Tongue (tissue), 3 donors: ENCODE data around the gene TWNK. TPM values are rescaled to one million over a fixed set of nuclear protein-coding genes. Genes with fewer than 3 reads are reported as not detected.
"Not testable (repeated sequence)": the region's sequence is repeated elsewhere in the genome, so short reads cannot be mapped to it uniquely, and the experiment has no call there.

Experiments
- DNase-seq: peaks from one replicate; pipeline ENCODE4 v3.0.0-alpha.2; 2015
- small RNA-seq: library from RNA; depleted of rRNA; stranded (forward); fragments of <200 nt; gene quantifications from one replicate; pipeline ENCODE3, GENCODE V24; 2014; ENCODE audit warnings: low replicate concordance
- total RNA-seq: library from RNA; depleted of rRNA; stranded (reverse); fragments of >200 nt; gene quantifications from one replicate; pipeline ENCODE4 v1.2.3, GENCODE V29; 2014

The TWNK gene
- total RNA-seq, 1 donor from 2014 or later: 6.6 TPM

DNA sequence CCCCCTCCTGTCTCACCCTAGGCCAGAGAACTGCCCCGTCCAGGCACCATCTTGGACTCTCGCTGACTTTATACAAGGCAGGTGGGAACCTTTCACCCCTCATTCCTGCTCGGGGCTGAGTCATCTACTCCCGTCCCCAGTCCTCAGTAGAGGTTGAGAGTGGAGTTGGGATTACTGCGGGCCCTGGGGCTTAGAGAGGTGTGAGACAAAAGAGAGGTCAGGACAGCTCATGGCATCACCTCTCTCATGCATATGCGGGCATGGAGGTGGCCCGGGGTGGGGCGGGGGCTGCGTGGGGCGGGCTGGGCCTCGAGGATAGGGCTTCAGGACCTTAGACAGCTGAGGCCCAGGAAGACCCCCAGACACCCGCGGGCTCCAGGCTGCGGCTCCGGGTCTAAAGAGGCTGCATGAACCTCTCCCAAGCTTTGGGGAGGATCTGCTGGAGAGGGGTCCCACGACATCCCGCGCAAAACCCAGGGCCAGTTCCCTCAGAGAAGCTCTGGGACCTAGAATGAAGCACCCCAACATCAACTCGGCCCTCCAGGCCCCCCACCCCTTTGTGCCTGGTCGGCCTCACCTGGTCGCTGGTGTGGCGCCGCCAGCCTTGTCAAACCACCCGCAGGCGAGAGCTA lies 43.3 kb downstream of the TWNK start:
- DNase-seq: no peak

DNA sequence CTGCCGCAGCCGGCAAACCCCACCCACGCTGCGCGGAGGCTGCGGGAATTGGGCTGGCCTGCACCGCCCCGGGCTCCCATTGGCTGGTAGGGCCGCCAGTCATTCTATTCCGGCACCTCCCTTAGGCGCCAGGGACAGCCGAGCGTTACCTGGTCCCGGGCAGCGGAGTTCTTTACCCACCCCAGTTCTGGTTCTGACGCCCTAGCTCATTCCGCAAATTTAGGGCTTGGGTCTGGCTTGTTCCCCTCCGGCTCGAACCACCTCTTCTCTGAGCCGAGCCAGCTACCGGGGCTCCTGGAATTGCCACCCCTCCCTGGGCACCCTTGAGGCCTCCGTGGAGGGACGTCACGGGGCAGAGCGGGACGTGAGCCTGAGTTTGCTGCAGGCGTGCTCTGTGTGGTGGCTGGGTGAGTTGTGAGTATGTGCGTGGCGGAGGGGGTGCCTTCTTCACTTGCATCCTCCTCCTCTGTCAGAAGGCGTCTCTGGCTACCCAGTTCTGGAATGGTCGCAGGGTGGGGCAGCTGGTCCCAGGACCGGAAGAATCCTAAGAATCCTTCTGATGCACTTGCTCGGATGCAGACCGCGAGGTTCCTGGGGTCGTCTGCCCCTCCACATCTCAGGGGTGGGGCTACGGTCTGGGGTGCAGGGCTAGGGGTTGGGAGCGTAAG lies 43.9 kb downstream of the TWNK start, which contains the start of the genes PDZD7 and SFXN3:
Gene PDZD7, minus strand, starts transcription at position 2 of the 668 bp plus-strand sequence. CDS start 910 bp downstream, outside the sequence.
Gene SFXN3, plus strand, starts transcription at position 107 of the 668 bp plus-strand sequence. CDS start 3,461 bp downstream, outside the sequence.
- peak; percentile 95 for DNase-seq

DNA sequence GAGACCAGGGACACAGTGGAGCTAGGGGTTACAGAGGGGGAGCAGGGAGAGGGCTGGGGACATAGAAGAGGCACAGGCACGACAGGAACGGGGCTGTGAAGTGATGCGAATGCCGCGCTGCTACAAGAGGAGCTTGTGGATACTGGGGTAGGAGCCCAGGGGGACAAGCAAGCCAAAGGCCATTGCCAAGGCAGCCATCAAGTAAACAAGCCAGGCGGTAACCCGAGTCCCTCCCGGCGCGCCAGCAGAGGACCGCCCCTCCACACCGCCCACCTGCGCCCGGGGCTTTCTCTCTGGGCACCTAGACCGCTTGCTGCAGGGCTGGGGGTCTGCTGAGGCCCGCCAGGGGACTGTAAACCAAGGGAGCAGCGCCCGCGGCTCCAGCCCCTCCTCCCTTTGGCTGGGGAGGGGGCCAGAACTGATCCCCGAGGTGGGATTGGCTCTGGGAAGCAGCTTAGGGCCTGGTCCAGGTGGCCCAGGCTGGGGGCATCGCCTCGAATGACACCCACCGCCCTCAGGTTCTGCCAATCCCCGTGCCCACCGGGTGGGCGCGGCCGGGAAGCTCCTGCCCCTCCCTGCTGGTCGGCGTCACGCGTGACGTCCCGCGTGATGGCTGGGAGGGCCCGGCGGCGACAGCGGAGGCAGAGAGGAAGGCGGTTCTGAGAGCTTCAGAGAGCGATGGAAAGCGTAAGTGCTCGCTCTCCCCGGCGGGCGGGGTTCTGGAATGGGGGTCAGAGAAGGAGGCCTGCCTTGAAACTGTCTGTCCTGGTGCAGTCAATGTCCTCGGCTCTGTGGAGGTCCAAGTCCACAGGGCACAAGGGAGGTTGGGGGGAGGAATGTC lies 44.7 kb downstream of the TWNK start:
- DNase-seq: peak; percentile 84

DNA sequence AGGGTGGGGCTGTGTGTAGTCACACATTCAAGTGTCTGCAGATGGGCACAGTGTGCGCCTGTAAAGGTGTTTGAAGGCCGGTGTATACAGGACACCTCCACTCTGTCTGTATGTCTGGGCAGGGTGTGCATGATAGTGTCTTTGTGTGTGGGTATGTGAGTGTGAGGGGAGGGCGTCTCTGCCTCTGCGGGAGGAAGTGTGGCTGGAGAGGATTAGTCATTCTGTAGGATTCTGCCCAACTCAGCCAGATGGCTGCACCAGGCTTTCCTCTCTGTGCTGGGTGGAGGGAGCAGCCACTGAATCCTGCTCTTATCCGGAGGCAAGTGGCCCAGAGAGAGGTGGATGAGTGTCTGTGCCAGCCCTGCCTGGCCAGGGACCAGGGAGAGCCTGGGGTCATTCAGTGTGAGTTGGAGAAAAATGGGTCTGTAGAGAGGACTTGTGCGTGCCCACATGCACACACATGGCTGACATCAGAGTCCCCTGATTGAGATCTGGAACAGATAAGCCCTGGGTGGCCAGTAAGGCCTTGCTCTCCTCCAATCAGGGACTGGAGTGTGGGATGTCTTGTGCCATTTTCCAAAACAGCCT lies 45.4 kb downstream of the TWNK start:
- peak; percentile 80 for DNase-seq

DNA sequence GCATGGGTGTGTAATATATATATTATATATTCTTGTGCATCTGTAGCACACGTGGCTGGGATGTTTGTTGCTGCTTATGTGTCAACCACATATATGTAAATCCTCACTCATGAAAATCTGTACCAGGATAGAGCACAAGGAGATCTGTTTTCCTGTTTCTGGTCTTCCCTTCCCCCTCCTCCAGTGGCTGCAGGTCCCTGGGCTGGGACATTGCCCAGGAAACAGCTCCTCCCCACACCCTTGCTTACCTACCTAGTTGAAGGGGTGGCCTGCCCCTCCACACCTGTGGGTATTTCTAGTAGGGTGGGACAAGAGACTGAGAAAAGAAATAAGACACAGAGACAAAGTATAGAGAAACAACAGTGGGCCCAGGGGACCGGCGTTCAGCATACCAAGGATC lies 45.9 kb downstream of the TWNK start:
- DNase-seq: no peak

DNA sequence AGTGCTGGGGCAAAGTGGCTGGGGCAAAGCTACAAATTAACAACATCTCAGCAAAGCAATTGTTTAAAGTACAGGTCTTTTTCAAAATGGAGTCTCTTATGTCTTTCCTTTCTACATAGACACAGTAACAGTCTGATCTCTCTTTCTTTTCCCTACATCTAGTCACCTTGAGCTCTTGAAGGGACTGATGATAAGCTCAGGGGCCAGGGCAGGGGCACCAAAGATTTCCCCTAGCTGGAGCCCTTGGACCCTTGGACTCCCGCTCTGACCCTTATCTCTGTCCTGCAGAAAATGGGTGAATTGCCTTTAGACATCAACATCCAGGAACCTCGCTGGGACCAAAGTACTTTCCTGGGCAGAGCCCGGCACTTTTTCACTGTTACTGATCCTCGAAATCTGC lies 47.1 kb downstream of the TWNK start:
- not testable (repeated sequence) for DNase-seq

DNA sequence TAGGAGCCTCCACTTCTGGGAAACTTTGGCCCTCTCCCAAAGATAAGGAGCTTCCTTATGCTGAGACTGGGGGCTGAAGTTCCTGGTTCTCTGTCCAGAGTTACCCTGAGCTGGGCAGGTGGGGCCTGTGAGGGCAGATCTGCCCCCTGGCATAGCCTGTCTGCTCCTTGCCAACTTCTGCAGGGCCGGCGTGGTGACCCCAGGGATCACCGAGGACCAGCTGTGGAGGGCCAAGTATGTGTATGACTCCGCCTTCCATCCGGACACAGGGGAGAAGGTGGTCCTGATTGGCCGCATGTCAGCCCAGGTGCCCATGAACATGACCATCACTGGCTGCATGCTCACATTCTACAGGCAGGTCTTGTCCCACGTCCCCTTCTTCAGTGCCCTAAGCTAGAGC lies 48.0 kb downstream of the TWNK start:
- DNase-seq: no peak

DNA sequence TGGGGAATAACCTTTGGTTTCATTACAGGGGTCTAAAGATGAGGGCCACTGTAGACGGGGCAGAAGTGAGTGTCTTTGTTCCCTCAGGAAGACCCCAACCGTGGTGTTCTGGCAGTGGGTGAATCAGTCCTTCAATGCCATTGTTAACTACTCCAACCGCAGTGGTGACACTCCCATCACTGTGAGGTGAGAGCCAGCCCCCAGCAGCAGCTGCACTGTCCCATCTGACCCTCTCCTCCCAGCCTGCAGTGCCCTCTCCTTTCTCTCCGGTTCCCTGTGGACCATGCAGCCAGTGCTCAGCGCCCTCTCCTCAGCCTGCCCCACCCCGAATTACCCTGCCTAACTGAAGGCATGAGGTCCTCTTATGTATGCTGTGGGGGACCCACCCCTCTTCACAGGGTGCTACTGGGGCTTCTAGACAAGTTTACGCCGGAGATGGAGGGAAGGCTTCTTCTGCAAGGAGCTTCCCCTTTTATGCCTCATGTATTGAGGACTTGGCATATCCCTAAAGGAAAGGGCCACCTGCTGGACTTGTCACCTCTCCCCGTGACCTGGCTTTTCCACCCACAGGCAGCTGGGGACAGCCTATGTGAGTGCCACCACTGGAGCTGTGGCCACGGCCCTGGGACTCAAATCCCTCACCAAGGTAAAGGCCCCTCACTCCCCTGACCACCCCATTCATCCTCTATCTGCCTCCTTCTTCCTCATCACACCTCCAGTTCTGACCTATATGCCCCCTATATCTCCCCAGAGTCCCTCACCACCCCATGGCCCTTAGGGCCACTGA lies 48.8 kb downstream of the TWNK start:
- no peak for DNase-seq

DNA sequence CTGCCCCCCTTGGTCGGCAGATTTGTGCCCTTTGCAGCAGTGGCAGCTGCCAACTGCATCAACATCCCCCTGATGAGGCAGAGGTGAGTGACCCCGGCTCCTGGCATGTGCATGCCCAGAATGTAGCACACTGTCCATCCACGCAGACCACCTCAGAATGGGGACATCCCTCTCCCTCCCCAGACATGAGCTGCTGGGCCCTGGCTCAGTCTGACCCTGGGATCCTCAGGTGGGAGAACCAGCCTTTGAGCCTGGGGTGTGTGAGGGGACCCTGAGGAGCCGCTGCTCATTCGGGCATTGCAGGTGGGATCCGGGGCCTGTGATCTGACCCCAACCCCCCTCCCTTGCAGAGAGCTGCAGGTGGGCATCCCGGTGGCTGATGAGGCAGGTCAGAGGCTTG lies 49.4 kb downstream of the TWNK start:
- DNase-seq: no peak

DNA sequence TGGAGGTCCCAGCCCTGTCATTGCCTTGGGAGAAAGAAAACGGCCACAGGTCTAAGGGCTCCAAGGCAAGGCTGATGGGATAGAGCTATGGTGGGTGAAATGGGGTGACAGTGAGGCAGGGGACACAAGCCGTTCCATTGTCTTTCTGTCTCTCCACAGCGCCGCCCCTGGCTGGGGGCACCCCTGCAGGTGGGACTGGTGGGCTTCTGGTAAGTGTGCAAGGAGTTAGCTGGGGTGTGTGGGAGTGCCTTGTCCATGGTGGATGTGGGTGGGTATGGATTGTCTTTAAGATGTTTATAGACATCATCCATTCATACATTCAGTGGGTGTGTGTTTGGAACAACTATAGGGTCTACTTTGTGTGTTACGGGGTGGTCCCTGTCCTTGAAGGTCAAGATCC lies 51.1 kb downstream of the TWNK start:
- DNase-seq: no peak

DNA sequence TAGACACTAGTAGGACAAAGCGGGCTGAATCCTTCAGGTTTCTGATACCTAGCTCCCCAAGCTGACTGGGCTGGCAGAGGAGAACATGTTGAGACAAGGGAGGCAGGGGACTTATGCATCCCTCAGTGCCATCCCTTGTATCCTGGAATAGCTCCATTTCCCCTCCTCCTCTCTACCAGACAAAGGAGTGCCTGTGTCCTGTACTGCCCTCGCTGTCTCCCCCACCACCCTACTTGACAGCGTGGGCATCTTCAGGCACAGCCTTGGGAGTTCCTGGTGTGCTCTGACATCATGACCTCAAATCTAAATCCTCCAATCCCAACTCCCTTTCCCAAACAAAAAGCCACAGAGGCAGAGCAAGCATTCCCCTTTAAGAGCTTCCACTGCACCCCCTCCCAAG lies 52.7 kb downstream of the TWNK start:
- no peak for DNase-seq

DNA sequence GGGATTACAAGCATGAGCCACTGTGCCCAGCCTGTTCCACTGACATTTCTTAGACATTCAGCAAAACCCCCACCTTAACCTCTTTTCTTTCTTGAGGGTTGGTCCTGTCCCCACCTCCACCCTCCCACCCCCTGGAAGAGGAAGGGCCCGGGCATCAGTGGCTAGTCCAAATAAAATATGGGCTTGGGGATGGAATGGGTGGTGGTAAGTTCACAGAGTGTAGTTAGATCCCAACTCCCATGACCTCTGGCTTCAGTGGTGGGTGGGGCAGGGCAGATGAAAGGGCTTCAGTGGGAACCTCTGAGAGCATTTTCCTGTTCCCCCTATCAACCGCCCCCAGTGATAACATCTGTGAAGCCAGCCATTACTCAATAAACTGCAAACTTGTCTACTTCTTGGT lies 53.5 kb downstream of the TWNK start:
- DNase-seq: no peak

DNA sequence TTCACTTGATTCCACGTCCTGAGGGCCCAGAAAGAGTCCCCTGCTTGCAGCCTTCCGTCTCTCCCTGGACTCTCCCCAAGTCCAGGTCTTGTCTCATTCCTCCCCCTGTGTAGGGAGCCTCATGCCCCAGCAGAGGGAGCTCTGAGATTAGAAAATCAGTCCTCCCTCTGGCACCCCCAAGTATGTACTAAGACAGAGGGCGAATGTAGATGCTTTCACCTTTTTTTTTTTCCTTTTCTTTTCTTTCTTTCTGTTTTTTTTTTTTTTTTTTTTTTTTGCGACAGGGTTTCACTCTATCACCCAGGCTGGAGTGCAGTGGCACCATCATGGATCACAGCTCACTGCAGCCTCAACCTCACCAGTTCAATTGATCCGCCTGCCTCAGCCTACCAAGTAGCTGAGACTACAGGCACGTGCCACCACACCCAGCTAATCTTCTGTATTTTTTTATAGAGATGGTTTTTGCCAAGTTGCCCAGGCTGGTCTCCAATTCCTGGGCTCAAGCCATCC lies 54.0 kb downstream of the TWNK start:
- peak; percentile 93 for DNase-seq

DNA sequence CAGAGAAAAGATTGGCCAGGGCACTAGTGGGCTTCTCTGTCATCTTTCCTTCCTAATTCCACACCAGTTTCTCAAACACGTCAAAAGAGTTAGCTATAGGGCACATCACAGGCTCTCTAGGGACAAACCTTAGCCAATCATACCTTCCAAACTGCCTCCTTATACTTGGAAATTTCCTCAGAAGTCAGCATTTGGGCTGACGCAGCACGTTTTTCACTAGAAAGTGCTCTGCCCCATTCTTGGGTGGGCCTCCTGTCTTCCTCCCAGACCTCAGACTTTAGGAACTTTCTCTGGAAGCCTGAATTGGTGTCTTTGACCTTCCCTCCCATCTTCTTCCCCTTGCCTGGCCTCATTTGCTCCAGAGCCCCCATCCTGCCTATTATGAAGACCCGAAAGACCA lies 54.8 kb downstream of the TWNK start:
- no peak for DNase-seq

DNA sequence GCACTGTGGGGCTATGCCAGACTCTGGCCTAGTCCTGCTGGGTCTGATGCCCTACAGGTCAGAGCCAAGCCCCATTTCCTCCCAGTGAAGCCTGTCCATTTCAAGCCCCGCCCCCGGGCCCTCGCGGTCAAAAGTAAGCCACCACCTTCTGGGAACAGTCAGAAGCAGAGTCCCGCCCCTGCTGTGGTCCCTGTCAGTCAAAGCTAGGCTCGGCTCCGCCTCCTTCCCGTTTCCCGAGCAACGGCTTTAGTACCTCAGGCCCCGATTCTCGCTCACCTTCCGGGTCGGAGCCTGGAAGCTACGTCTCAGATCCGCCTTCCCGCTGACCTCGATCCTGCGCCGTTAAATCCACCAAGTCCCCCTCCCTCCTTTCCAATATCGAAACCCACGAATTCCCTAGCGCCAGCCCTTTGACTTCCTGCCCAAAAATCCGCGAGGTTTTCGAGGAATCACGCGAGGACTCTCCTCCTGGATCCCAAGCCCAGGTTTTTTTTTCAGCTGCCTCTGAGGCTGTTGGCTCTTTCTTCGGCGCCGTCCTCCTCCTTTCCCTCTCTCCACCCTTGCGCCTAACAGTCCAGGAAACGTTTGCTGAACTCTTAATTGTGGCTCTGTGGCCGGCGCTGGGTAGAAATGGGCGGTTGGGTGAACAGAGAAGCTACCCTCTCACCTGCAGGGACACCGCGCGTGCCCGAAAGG lies 55.5 kb downstream of the TWNK start:
- DNase-seq: peak; percentile 96

DNA sequence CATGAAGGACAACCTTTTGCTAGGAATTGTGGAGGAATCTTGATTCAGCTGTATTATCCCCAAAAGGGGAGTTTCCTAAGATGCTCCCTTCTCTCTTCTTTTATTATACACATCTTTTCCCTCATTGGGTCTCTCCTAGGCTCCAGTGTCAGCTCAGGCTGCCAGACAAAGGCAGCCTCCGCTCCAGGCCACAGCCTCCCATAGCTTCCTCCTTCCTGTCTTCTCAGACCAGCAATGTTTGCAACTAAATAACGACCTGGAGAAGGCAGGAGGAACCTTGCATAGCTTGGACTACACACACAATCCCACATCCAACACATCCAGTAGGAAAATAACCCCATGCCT lies 56.0 kb downstream of the TWNK start:
- no peak for DNase-seq

Small RNA genes lying within 50 kb of the gene (small RNA-seq; reads per million reads assigned to genes)
- not detected for gene MIR608

Other genes with a start within 250 kb of the TWNK start
- gene PAX2, start 242.0 kb upstream of the TWNK start, total RNA-seq: not detected
- gene SLF2, start 74.6 kb upstream of the TWNK start, total RNA-seq: 119 TPM
- 1.7 TPM for gene SEMA4G, start 18.0 kb upstream of the TWNK start, total RNA-seq
- 42.0 TPM for gene MRPL43, start within 50 bp of the TWNK start, total RNA-seq
- 45.5 TPM for gene LZTS2, start 12.3 kb downstream of the TWNK start, total RNA-seq
- gene PDZD7, start 43.6 kb downstream of the TWNK start, total RNA-seq: not detected
- 51.1 TPM for gene SFXN3, start 43.7 kb downstream of the TWNK start, total RNA-seq
- 20.5 TPM for gene KAZALD1, start 74.4 kb downstream of the TWNK start, total RNA-seq
- gene TLX1, start 143.8 kb downstream of the TWNK start, total RNA-seq: 1.3 TPM
- gene LBX1, start 241.9 kb downstream of the TWNK start, total RNA-seq: 5.6 TPM